Measurements from ENCODE around the gene LAMA5. TPM values are rescaled to one million over a fixed set of nuclear protein-coding genes. Genes with fewer than 3 reads are reported as not detected.
A peak's percentile ranks its signal among the peaks of the same experiment; 100 is the strongest.

LAMA5 gene
- total and polyA plus RNA-seq, 2 donors (not counting 1 experiment from before 2014, with no cell fraction given): 52.9 to 83.5 TPM

DNA sequence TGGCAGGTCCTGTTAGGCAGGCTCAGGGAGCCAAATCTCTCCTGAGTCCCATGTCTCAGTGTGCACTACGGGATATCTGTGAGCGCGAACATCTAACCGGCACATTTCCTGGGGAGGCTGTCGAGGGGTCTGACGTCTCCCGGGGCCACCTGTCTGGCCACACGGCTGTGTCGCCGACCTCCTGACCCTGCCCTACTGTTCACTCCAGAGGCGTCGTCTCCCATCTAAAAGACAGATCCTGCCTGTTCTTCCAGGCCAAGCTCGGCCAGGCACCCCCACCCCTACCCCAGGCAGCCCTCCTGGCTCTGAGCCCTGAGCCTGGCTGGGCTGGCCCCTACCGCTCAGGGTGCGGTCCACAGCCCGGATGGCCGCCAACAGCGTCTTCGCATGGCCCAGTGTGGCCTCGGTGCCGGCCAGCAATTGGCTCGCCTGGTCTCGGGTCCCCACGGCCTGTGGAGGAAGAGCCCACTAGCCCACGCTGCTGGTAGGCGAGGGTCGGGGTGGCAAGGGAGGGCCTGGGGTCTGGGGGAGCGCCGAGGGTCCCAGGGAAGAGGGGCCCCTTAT, 47.7 kb downstream of the LAMA5 start:
- H3K27me3 ChIP-seq (replicated peaks in 1 of 4; ENCODE audit: control extremely low read depth in 1 of 4, control insufficient read depth in 3 of 4, insufficient read depth in 4 of 4, low read length in 3 of 4): no peaks in the 10 kb centered on the region
- H3K36me3 ChIP-seq (replicated peaks in 1 of 2; ENCODE audit: control extremely low read depth in 1 of 2, control insufficient read depth in 1 of 2, extremely low read depth in 1 of 2, insufficient read depth in 2 of 2, low read length in 1 of 2): peaks cover 0 to 16% of the 10 kb centered on the region in 2 experiments
- H3K4me1 ChIP-seq (ENCODE audit: control insufficient read depth in 2 of 2, insufficient read depth in 2 of 2, low read length in 2 of 2): no peaks in the 10 kb centered on the region
- H3K79me2 ChIP-seq (ENCODE audit: control insufficient read depth, insufficient read depth, low read length): no peaks in the 10 kb centered on the region
- ChIA-PET CTCF (interaction anchor here (1.1 kb wide), 1 partner anchor 63 kb away, joined by 3 read pairs; no protein-coding TSS in a partner anchor), POLR2A (interaction anchor here (0.7 kb wide), 1 partner anchor 67 kb away, joined by 7 read pairs; the partner anchor contains the start of gene RPS21)
- no peak overlapping the region for H3K4me3 Mint-ChIP-seq
- no peak overlapping the region for H3K4me2 ChIP-seq (replicated peaks; ENCODE audit: low read depth, low read length, poor library complexity, severe bottlenecking)
- no peak overlapping the region for H3K27ac ChIP-seq (ENCODE audit: low read length in 2 of 2)
- TF ChIP-seq EZH2 (IDR thresholded peaks at IDR 0.05; ENCODE audit: borderline replicate concordance, insufficient read depth, low read depth, low read length, poor library complexity, severe bottlenecking): no peak
- TF ChIP-seq, protein P1, sequence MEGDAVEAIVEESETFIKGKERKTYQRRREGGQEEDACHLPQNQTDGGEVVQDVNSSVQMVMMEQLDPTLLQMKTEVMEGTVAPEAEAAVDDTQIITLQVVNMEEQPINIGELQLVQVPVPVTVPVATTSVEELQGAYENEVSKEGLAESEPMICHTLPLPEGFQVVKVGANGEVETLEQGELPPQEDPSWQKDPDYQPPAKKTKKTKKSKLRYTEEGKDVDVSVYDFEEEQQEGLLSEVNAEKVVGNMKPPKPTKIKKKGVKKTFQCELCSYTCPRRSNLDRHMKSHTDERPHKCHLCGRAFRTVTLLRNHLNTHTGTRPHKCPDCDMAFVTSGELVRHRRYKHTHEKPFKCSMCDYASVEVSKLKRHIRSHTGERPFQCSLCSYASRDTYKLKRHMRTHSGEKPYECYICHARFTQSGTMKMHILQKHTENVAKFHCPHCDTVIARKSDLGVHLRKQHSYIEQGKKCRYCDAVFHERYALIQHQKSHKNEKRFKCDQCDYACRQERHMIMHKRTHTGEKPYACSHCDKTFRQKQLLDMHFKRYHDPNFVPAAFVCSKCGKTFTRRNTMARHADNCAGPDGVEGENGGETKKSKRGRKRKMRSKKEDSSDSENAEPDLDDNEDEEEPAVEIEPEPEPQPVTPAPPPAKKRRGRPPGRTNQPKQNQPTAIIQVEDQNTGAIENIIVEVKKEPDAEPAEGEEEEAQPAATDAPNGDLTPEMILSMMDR (IDR thresholded peaks at IDR 0.05): no peak
- ATAC-seq (ENCODE audit: low read depth) (no peak), DNase-seq (no peak)
- no peaks in the 10 kb centered on the region for H4K20me1 ChIP-seq (ENCODE audit: control insufficient read depth, insufficient read depth, low read length, poor library complexity, severe bottlenecking)
- H2AFZ ChIP-seq (ENCODE audit: insufficient read depth, low read depth, low read length, poor library complexity, severe bottlenecking): no peak overlapping the region
- intact Hi-C loops (cut with micrococcal nuclease): no loop called here
- no peaks in the 10 kb centered on the region for H3K4me1 Mint-ChIP-seq
- no peaks in the 10 kb centered on the region for H3K9me3 Mint-ChIP-seq (ENCODE audit: insufficient read depth)
- no peak overlapping the region for H3K4me3 ChIP-seq (ENCODE audit: control extremely low read depth in 1 of 5, extremely low read depth in 1 of 5, insufficient read depth in 1 of 5, low read depth in 2 of 5, low read length in 4 of 5)
- no peaks in the 10 kb centered on the region for H3K9me3 ChIP-seq (ENCODE audit: control extremely low read depth in 1 of 3, control insufficient read depth in 2 of 3, insufficient read depth in 1 of 3, low read length in 2 of 3)
- H3K9ac ChIP-seq (ENCODE audit: low read length): no peak overlapping the region
- peak overlapping the region; percentile 20 for H3K27ac Mint-ChIP-seq
- WGBS (ENCODE audit: insufficient coverage): 94% methylated on average over 22 of the region's 29 CpGs
- no peaks in the 10 kb centered on the region for H3K27me3 Mint-ChIP-seq

Measured in B cell (primary cell).